ENCODE results near the gene PPARGC1A.

DNA sequence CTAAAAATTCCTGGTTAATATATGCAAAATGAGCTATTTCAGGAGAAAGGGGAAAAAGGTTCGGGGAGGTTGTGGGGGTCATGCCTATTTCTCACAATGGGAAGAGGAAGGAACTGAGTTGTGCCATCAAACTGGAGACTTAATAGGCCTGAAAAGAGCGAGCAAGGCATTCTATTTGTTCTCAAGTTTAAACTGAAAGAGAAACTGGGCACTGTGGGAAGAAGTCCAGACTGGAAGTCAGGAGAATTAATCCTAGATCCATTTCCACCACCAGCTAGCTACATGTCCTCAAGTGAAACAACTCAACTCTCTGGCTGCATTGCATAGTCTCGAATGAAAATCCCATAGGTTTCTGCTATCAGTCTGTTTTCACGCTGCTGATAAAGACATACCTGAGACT lies 50.6 kb downstream of the PPARGC1A start:
- TF ChIP-seq REST (IDR thresholded peaks at IDR 0.05) (no peak), MAFK (IDR thresholded peaks at IDR 0.05; ENCODE audit: partially characterized antibody) (no peak), CTCF (IDR thresholded peaks at IDR 0.05) (no peak), RFX5 (IDR thresholded peaks at IDR 0.05) (no peak), CEBPB (IDR thresholded peaks at IDR 0.05) (no peak), USF2 (IDR thresholded peaks at IDR 0.05) (no peak)
